ENCODE results near the gene GDPD2.

Gene GDPD2

GRCh38 chrX:70478526-70479245 is 55.6 kb downstream of the GDPD2 start:
- TF ChIP-seq CTCF (IDR thresholded peaks at IDR 0.05; ENCODE audit: control extremely low read depth, extremely low read depth, low read depth, missing control alignments) = no peak
- ChIA-PET CTCF (interaction anchor here (1.6 kb wide), 1 partner anchor 9 kb away, joined by 4 read pairs; no protein-coding TSS in a partner anchor), POLR2A (no interaction called here)
- DNase-seq (ENCODE audit: extremely low spot score) = no peak

GRCh38 chrX:70479247-70479921 is 56.3 kb downstream of the GDPD2 start:
- no peak for DNase-seq (ENCODE audit: extremely low spot score)
- TF ChIP-seq CTCF (IDR thresholded peaks at IDR 0.05; ENCODE audit: control extremely low read depth, extremely low read depth, low read depth, missing control alignments) = no peak
- CTCF ChIA-PET = interaction anchor here (1.6 kb wide), 1 partner anchor 8 kb away, joined by 4 read pairs; no protein-coding TSS in a partner anchor
- POLR2A ChIA-PET = no interaction called here

GRCh38 chrX:70479922-70480659 is 57.0 kb downstream of the GDPD2 start:
- POLR2A ChIA-PET = no interaction called here
- DNase-seq (ENCODE audit: extremely low spot score) = no peak
- CTCF ChIA-PET = no interaction called here
- no peak for TF ChIP-seq CTCF (IDR thresholded peaks at IDR 0.05; ENCODE audit: control extremely low read depth, extremely low read depth, low read depth, missing control alignments)

- ChIA-PET CTCF (no interaction called here), POLR2A (no interaction called here)
- DNase-seq (ENCODE audit: extremely low spot score) = no peak
- TF ChIP-seq CTCF (IDR thresholded peaks at IDR 0.05; ENCODE audit: control extremely low read depth, extremely low read depth, low read depth, missing control alignments) = no peak
Measured at GRCh38 chrX:70480660-70481018, 57.5 kb downstream of the GDPD2 start.

GRCh38 chrX:70481471-70482270 is 58.6 kb downstream of the GDPD2 start:
- no peak for DNase-seq (ENCODE audit: extremely low spot score)
- no peak for TF ChIP-seq CTCF (IDR thresholded peaks at IDR 0.05; ENCODE audit: control extremely low read depth, extremely low read depth, low read depth, missing control alignments)
- ChIA-PET CTCF (no interaction called here), POLR2A (no interaction called here)

GRCh38 chrX:70482300-70482699 is 59.2 kb downstream of the GDPD2 start:
- DNase-seq (ENCODE audit: extremely low spot score) = no peak
- ChIA-PET POLR2A (no interaction called here), CTCF (no interaction called here)
- no peak for TF ChIP-seq CTCF (IDR thresholded peaks at IDR 0.05; ENCODE audit: control extremely low read depth, extremely low read depth, low read depth, missing control alignments)

Data from GM10248 (cell line).